Measurements from ENCODE around the gene RHBDD2. TPM values are rescaled to one million over a fixed set of nuclear protein-coding genes. Genes with fewer than 3 reads are reported as not detected.
"Not testable (repeated sequence)": the region's sequence is repeated elsewhere in the genome, so short reads cannot be mapped to it uniquely, and the experiment has no call there.

Gene RHBDD2
- total and polyA plus RNA-seq, 9 of the 15 experiments (the other 6 are each of a cell fraction or from before 2014, with no cell fraction given) = 3.3 to 36.7 (median 17.9) TPM

GRCh38 chr7:75889826-75890225 is 11.0 kb downstream of the RHBDD2 start:
- in situ Hi-C loops (cut with MboI) (no loop called here), intact Hi-C loops (cut with micrococcal nuclease) (no loop called here)
- Histone ChIP-seq H3K9me1 (ENCODE audit: control insufficient read depth, insufficient read depth, low read length) (no peaks in the 10 kb centered on the region), H3K4me3 (no peak overlapping the region), H3K4me1 (replicated peaks in 1 of 2; ENCODE audit: control insufficient read depth in 2 of 2, insufficient read depth in 2 of 2, low read length in 2 of 2) (peaks cover 4 to 34% of the 10 kb centered on the region in 2 experiments; a peak in 4 of 5 replicates), H2AFZ (ENCODE audit: low read depth, low read length) (no peak overlapping the region), H3K27me3 (ENCODE audit: control insufficient read depth in 2 of 2, insufficient read depth in 2 of 2, low read length in 2 of 2) (no peaks in the 10 kb centered on the region), H3K36me3 (ENCODE audit: control insufficient read depth, insufficient read depth, low read length) (peaks cover 32% of the 10 kb centered on the region; the same call in 2 of the 3 replicates), H3K79me2 (ENCODE audit: control insufficient read depth, insufficient read depth, low read length) (no peaks in the 10 kb centered on the region), H3K9ac (ENCODE audit: insufficient read depth in 1 of 2, low read depth in 2 of 2, low read length in 2 of 2) (no peak overlapping the region), H4K20me1 (replicated peaks; ENCODE audit: control insufficient read depth, insufficient read depth, low read length) (no peaks in the 10 kb centered on the region; the same call in 1 of the 2 replicates), H3K27ac (ENCODE audit: extremely low read depth, low read depth, low read length) (no peak overlapping the region), H3K9me3 (replicated peaks; ENCODE audit: control insufficient read depth, insufficient read depth, low read depth, low read length) (no peaks in the 10 kb centered on the region), H3K4me2 (ENCODE audit: insufficient read depth, low read length) (no peak overlapping the region)
- DNase-seq (ENCODE audit: extremely low read depth in 1 of 4, low spot score in 3 of 4) = peak in 1 of 4 experiments; percentile 39
- TF ChIP-seq POLR2A (conservative IDR thresholded peaks at IDR 0.05) (0 out of 2 replicates have a peak, but pooled peaks have one; percentile 20), PREB (CRISPR knock-in tag; IDR thresholded peaks at IDR 0.05) (0 out of 2 replicates have a peak, but pooled peaks have one; percentile 75), CHD2 (IDR thresholded peaks at IDR 0.05; ENCODE audit: low read depth, low read length) (no peak), EGR1 (conservative IDR thresholded peaks at IDR 0.05) (peak; percentile 78)
- POLR2A ChIA-PET = interaction anchor here (0.6 to 1.8 kb wide), 8 partner anchors 8 to 68 kb away, joined by 3 to 10 read pairs (median 4); partner anchors contain the start of genes POR and RHBDD2
- CTCF ChIA-PET (ENCODE audit: low intra/inter-chr PET ratio) = no interaction called here
- WGBS (ENCODE audit: insufficient coverage, low coverage, missing lambda C conversion rate) = 58% methylated on average over 11 of the region's 11 CpGs
- no peak for FAIRE-seq
- BruUV-seq (replicated peaks) = no TSS peak
- no peak for ATAC-seq

- H3K79me2 ChIP-seq (ENCODE audit: control insufficient read depth, insufficient read depth, low read length); CTCF ChIA-PET (ENCODE audit: low intra/inter-chr PET ratio); H3K27me3 ChIP-seq (ENCODE audit: control insufficient read depth in 2 of 2, insufficient read depth in 2 of 2, low read length in 2 of 2); H2AFZ ChIP-seq (ENCODE audit: low read depth, low read length); BruUV-seq (replicated peaks); FAIRE-seq; H3K4me2 ChIP-seq (ENCODE audit: insufficient read depth, low read length); intact Hi-C loops (cut with micrococcal nuclease); H3K4me3 ChIP-seq; H4K20me1 ChIP-seq (replicated peaks; ENCODE audit: control insufficient read depth, insufficient read depth, low read length); H3K9me1 ChIP-seq (ENCODE audit: control insufficient read depth, insufficient read depth, low read length); DNase-seq (ENCODE audit: extremely low read depth in 1 of 4, low spot score in 3 of 4); H3K9ac ChIP-seq (ENCODE audit: insufficient read depth in 1 of 2, low read depth in 2 of 2, low read length in 2 of 2); ATAC-seq; in situ Hi-C loops (cut with MboI); H3K9me3 ChIP-seq (replicated peaks; ENCODE audit: control insufficient read depth, insufficient read depth, low read depth, low read length); H3K27ac ChIP-seq (ENCODE audit: extremely low read depth, low read depth, low read length): not testable (repeated sequence)
- H3K4me1 ChIP-seq (replicated peaks in 1 of 2; ENCODE audit: control insufficient read depth in 2 of 2, insufficient read depth in 2 of 2, low read length in 2 of 2) = peaks cover 4 to 34% of the 10 kb centered on the region in 2 experiments; a peak in 4 of 5 replicates
- H3K36me3 ChIP-seq (ENCODE audit: control insufficient read depth, insufficient read depth, low read length) = peaks cover 18% of the 10 kb centered on the region; the same call in 2 of the 3 replicates
- peak; percentile 68 for TF ChIP-seq ZNF24 (IDR thresholded peaks at IDR 0.05)
- 23% methylated on average over 7 of the region's 7 CpGs for WGBS (ENCODE audit: insufficient coverage, low coverage, missing lambda C conversion rate)
- POLR2A ChIA-PET = interaction anchor here (0.6 to 1.8 kb wide), 6 partner anchors 9 to 79 kb away, joined by 3 to 10 read pairs (median 4); no protein-coding TSS in a partner anchor
Observed at GRCh38 chr7:75891237-75891636, 12.4 kb downstream of the RHBDD2 start.

Data from K562 (cell line).